A549 treated with GW870086 at 1 μM for 4 hours (cell line): ENCODE measurements around the gene SULT6B1. TPM values are rescaled to one million over a fixed set of nuclear protein-coding genes. Genes with fewer than 3 reads are reported as not detected.

Experiments
- total RNA-seq: library from RNA; stranded (reverse); fragments of 200-300 nt; extraction: Qiagen RNA extraction; gene quantifications from 5 replicates; pipeline ENCODE4 v1.2.3, GENCODE V29; 2022; ENCODE audit warnings: low read depth

The SULT6B1 gene
- not detected in 5 replicates for total RNA-seq

GRCh38 chr2:37188570-37188969 lies at the start of gene SULT6B1:
SULT6B1 (minus strand) TSS chr2:37188670; CDS start chr2:37188640, 30 bp downstream.

GRCh38 chr2:37231241-37232130 lies 43.0 kb upstream of the SULT6B1 start, which contains the start of the genes CEBPZ and NDUFAF7:
CEBPZ (minus strand) TSS chr2:37231596; CDS start chr2:37231567, 29 bp downstream.
NDUFAF7 (plus strand) TSS chr2:37231658; CDS start chr2:37231706, 48 bp downstream.

GRCh38 chr2:37196320-37197195 lies 8.1 kb upstream of the SULT6B1 start, which contains the start of gene CEBPZOS:
CEBPZOS (plus strand) TSS chr2:37196496; CDS start chr2:37199705, 3,209 bp downstream.

GRCh38 chr2:37156857-37157714 lies 31.4 kb downstream of the SULT6B1 start, which contains the start of gene EIF2AK2:
EIF2AK2 (minus strand) TSS chr2:37156980; CDS start chr2:37147806, 9,174 bp downstream.

Other genes starting within 250 kb of the SULT6B1 start
- gene STRN, start 222.1 kb downstream of the SULT6B1 start, total RNA-seq: 11.4 to 19.4 TPM (median 17.3 TPM) in 5 replicates
- gene HEATR5B, start 104.3 kb downstream of the SULT6B1 start, total RNA-seq: 4.8 to 7.3 TPM (median 7.0 TPM) in 5 replicates
- gene GPATCH11, start 104.2 kb downstream of the SULT6B1 start, total RNA-seq: 7.9 to 10.0 TPM (median 8.5 TPM) in 5 replicates
- 16.8 to 27.2 TPM (median 23.7 TPM) in 5 replicates for gene EIF2AK2, start 31.7 kb downstream of the SULT6B1 start, total RNA-seq
- gene CEBPZOS, start 7.8 kb upstream of the SULT6B1 start, total RNA-seq: 37.5 to 46.9 TPM (median 42.0 TPM) in 5 replicates
- gene CEBPZ, start 42.9 kb upstream of the SULT6B1 start, total RNA-seq: 67.7 to 84.8 TPM (median 72.9 TPM) in 5 replicates
- 17.9 to 22.0 TPM (median 19.4 TPM) in 5 replicates for gene NDUFAF7, start 43.0 kb upstream of the SULT6B1 start, total RNA-seq
- 8.3 to 16.3 TPM (median 13.2 TPM) in 5 replicates for gene PRKD3, start 136.2 kb upstream of the SULT6B1 start, total RNA-seq
- 20.7 to 24.1 TPM (median 21.2 TPM) in 5 replicates for gene QPCT, start 156.0 kb upstream of the SULT6B1 start, total RNA-seq